ENCODE data around the gene PAMR1.

The PAMR1 gene

GRCh38 chr11:35433588-35433987, 91.8 kb downstream of the PAMR1 start:
- no peak overlapping the region for H3K4me3 ChIP-seq (replicated peaks; ENCODE audit: low read depth, low read length)
- no peak for TF ChIP-seq CTCF (IDR thresholded peaks at IDR 0.05; ENCODE audit: low read length, missing control alignments)
- DNase-seq (ENCODE audit: low read depth), result no peak

GRCh38 chr11:35432464-35432863, 93.0 kb downstream of the PAMR1 start:
- no peak for TF ChIP-seq CTCF (IDR thresholded peaks at IDR 0.05; ENCODE audit: low read length, missing control alignments)

GRCh38 chr11:35427071-35427470, 98.3 kb downstream of the PAMR1 start:
- no peak for TF ChIP-seq CTCF (IDR thresholded peaks at IDR 0.05; ENCODE audit: low read length, missing control alignments)
- no peak overlapping the region for H3K4me3 ChIP-seq (replicated peaks; ENCODE audit: low read depth, low read length)
- peak; percentile 62 for DNase-seq (ENCODE audit: low read depth)

More at GRCh38 chr11:35432464-35432863, 93.0 kb downstream of the PAMR1 start:
- no peak for DNase-seq (ENCODE audit: low read depth)
- no peak overlapping the region for H3K4me3 ChIP-seq (replicated peaks; ENCODE audit: low read depth, low read length)

GRCh38 chr11:35426351-35426750, 99.1 kb downstream of the PAMR1 start:
- DNase-seq (ENCODE audit: low read depth), result no peak
- no peak for TF ChIP-seq CTCF (IDR thresholded peaks at IDR 0.05; ENCODE audit: low read length, missing control alignments)
- H3K4me3 ChIP-seq (replicated peaks; ENCODE audit: low read depth, low read length), result no peak overlapping the region

GRCh38 chr11:35425603-35426212, 99.7 kb downstream of the PAMR1 start:
- DNase-seq (ENCODE audit: low read depth), result no peak
- no peak overlapping the region for H3K4me3 ChIP-seq (replicated peaks; ENCODE audit: low read depth, low read length)
- TF ChIP-seq CTCF (IDR thresholded peaks at IDR 0.05; ENCODE audit: low read length, missing control alignments), result no peak

- no peak overlapping the region for H3K4me3 ChIP-seq (replicated peaks; ENCODE audit: low read depth, low read length)
- DNase-seq (ENCODE audit: low read depth), result no peak
- TF ChIP-seq CTCF (IDR thresholded peaks at IDR 0.05; ENCODE audit: low read length, missing control alignments), result no peak
Observed at GRCh38 chr11:35424157-35424940, 101.1 kb downstream of the PAMR1 start.

Data from fibroblast of pulmonary artery (primary cell).